MM.1S (cell line): ENCODE results near the gene SOHLH2.

Experiments
- CTCF ChIP-seq: fragments of 300-600 bp; sonication (generic); IDR thresholded peaks from 2 replicates; pipeline ENCODE4 v1.5.1; 2016; ENCODE audit warnings: antibody characterized with exemption, low read length, mixed read lengths
- EZH2 ChIP-seq: fragments of 300-600 bp; sonication (generic); optimal IDR thresholded peaks from 2 replicates; pipeline ENCODE3; 2017; ENCODE audit warnings: low read depth, mild to moderate bottlenecking, antibody characterized with exemption, low read length, mixed read lengths

GRCh38 chr13:36261011-36261410, 46.7 kb upstream of the SOHLH2 start:
- TF ChIP-seq EZH2: no peak
- TF ChIP-seq CTCF: no peak
